GM23338 (cell line): Measurements from ENCODE around the gene CCDC178.

ENCODE experiments used
- EZH2 ChIP-seq: fragments of 200-600 bp; sonication (generic); IDR thresholded peaks from one replicate; pipeline ENCODE4 v1.8.0; 2017; ENCODE audit warnings: antibody characterized with exemption, mild to moderate bottlenecking, low read depth; ENCODE audit not compliant: unreplicated experiment
- POLR2AphosphoS5 ChIP-seq: IDR thresholded peaks from 2 replicates; pipeline ENCODE4 v1.6.1; 2016; ENCODE audit warnings: antibody characterized with exemption, low read depth
- REST ChIP-seq: IDR thresholded peaks from one replicate; pipeline ENCODE4 v1.6.1; 2018; ENCODE audit warnings: antibody characterized with exemption; ENCODE audit not compliant: unreplicated experiment
- STAT1 ChIP-seq: IDR thresholded peaks from one replicate; pipeline ENCODE4 v1.6.1; 2016; ENCODE audit warnings: antibody characterized with exemption; ENCODE audit not compliant: unreplicated experiment
- ZNF114 ChIP-seq: fragments of 250-450 bp; sonication (Bioruptor Pico); IDR thresholded peaks from 2 replicates; pipeline ENCODE4 v1.5.0; 2020; ENCODE audit warnings: mild to moderate bottlenecking, moderate library complexity
- TF ChIP-seq, protein P1 (sequence below), 2 experiments: fragments of 200-600 bp in 1 of 2; sonication (generic) in 1 of 2; conservative IDR thresholded peaks; 2 replicates each; pipeline versions ENCODE4 v1.5.1 to v1.6.1; 2016 to 2017; ENCODE audit warnings: antibody characterized with exemption in 2 of 2, low read depth in 2 of 2, mild to moderate bottlenecking in 2 of 2, moderate library complexity in 1 of 2

GRCh38 chr18:33282709-33283333, 157.7 kb downstream of the CCDC178 start:
- TF ChIP-seq, protein P1, sequence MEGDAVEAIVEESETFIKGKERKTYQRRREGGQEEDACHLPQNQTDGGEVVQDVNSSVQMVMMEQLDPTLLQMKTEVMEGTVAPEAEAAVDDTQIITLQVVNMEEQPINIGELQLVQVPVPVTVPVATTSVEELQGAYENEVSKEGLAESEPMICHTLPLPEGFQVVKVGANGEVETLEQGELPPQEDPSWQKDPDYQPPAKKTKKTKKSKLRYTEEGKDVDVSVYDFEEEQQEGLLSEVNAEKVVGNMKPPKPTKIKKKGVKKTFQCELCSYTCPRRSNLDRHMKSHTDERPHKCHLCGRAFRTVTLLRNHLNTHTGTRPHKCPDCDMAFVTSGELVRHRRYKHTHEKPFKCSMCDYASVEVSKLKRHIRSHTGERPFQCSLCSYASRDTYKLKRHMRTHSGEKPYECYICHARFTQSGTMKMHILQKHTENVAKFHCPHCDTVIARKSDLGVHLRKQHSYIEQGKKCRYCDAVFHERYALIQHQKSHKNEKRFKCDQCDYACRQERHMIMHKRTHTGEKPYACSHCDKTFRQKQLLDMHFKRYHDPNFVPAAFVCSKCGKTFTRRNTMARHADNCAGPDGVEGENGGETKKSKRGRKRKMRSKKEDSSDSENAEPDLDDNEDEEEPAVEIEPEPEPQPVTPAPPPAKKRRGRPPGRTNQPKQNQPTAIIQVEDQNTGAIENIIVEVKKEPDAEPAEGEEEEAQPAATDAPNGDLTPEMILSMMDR (conservative IDR thresholded peaks at IDR 0.05; ENCODE audit: low read depth in 2 of 2) = 0 out of 4 replicates have a peak, but pooled peaks of 1 of the 2 experiments have one; percentile 21
- TF ChIP-seq POLR2AphosphoS5 (no peak), EZH2 (no peak), REST (no peak), ZNF114 (CRISPR knock-in tag) (no peak), STAT1 (no peak)
